SK-N-SH treated with all-trans-retinoic acid at 6 μM for 48 hours (cell line): ENCODE data around the gene UBE2L3.
"Not testable (repeated sequence)": the region's sequence is repeated elsewhere in the genome, so short reads cannot be mapped to it uniquely, and the experiment has no call there.

Source experiments
- CREB5 ChIP-seq: fragments of 250-450 bp; sonication (Bioruptor Pico); IDR thresholded peaks from 2 replicates; pipeline ENCODE4 v1.5.1; 2020; ENCODE audit warnings: low read depth, mild to moderate bottlenecking, moderate library complexity
- OSR1 ChIP-seq: fragments of 250-450 bp; sonication (Bioruptor Pico); IDR thresholded peaks from 2 replicates; pipeline ENCODE4 v1.8.0; 2022; ENCODE audit warnings: moderate library complexity, mild to moderate bottlenecking, inconsistent platforms
- PATZ1 ChIP-seq: fragments of 250-450 bp; sonication (Bioruptor Pico); IDR thresholded peaks from 2 replicates; pipeline ENCODE4 v1.8.0; 2020; ENCODE audit warnings: mild to moderate bottlenecking, moderate library complexity, borderline replicate concordance
- TCF4 ChIP-seq: fragments of 250-450 bp; sonication (Bioruptor Pico); IDR thresholded peaks from 2 replicates; pipeline ENCODE4 v1.8.0; 2021; ENCODE audit warnings: mild to moderate bottlenecking, moderate library complexity, borderline replicate concordance
- ZFP3 ChIP-seq: fragments of 250-450 bp; sonication (Bioruptor Pico); IDR thresholded peaks from 2 replicates; pipeline ENCODE4 v1.5.0; 2020; ENCODE audit warnings: mild to moderate bottlenecking, moderate library complexity
- ZFP30 ChIP-seq: fragments of 450-650 bp; formaldehyde crosslinking; IDR thresholded peaks from 2 replicates; pipeline ENCODE4 v1.5.0; 2022; ENCODE audit warnings: mild to moderate bottlenecking, moderate library complexity

- TF ChIP-seq ZFP3 (CRISPR knock-in tag); TCF4 (CRISPR knock-in tag); CREB5; PATZ1 (CRISPR knock-in tag); ZFP30 (CRISPR knock-in tag); OSR1 (CRISPR knock-in tag): not testable (repeated sequence)
Observed at GRCh38 chr22:21617337-21617736, 49.8 kb downstream of the UBE2L3 start.
